NCI-H146 (cell line): ENCODE data around the gene SFRP2.

Experiments used
- DNase-seq: peaks from one replicate; lab custom pipeline; 2025; lab: John Stamatoyannopoulos, UW

SFRP2 gene

DNA sequence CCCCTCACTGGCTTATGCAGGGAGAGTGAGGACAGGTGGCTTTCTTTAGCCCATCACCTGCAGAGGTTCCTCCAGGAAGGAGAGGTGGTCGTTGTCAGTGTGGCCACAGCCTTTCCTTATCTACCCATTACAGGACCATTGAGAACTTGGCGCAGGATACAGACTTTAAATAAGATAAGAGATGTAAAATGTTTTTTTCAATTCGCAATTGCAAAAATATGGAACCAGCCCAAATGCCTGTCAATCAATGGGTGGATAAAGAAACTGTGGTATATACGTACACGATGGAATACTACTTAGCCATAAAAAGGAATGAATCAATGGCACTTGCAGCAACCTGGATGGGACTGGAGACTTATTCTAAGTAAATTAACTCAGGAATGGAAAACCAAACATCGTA is 22.1 kb downstream of the SFRP2 start:
- no peak for DNase-seq

DNA sequence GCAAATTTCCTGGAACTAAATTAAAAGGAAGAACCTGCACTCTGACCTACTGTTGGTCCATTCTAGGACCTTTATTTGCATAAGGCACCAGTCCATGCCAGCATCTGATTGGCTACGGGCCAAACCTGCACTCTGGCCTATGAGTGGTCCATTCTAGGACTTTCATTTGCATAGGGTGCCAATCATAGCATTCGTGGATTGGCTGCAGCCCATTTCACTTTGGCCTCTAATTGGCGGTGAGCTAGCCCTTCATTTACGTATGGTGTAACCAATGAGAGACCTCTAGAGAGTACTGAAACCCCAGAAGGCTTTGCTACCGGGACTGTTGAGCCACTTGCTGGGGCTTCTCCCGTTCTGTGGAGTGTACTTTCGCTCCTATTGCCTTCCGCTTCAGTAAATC is 23.0 kb downstream of the SFRP2 start:
- no peak for DNase-seq

GRCh38 chr4:153764601-153765368 is 24.1 kb downstream of the SFRP2 start:
- DNase-seq, result no peak

GRCh38 chr4:153763404-153763803 is 25.5 kb downstream of the SFRP2 start:
- no peak for DNase-seq

DNA sequence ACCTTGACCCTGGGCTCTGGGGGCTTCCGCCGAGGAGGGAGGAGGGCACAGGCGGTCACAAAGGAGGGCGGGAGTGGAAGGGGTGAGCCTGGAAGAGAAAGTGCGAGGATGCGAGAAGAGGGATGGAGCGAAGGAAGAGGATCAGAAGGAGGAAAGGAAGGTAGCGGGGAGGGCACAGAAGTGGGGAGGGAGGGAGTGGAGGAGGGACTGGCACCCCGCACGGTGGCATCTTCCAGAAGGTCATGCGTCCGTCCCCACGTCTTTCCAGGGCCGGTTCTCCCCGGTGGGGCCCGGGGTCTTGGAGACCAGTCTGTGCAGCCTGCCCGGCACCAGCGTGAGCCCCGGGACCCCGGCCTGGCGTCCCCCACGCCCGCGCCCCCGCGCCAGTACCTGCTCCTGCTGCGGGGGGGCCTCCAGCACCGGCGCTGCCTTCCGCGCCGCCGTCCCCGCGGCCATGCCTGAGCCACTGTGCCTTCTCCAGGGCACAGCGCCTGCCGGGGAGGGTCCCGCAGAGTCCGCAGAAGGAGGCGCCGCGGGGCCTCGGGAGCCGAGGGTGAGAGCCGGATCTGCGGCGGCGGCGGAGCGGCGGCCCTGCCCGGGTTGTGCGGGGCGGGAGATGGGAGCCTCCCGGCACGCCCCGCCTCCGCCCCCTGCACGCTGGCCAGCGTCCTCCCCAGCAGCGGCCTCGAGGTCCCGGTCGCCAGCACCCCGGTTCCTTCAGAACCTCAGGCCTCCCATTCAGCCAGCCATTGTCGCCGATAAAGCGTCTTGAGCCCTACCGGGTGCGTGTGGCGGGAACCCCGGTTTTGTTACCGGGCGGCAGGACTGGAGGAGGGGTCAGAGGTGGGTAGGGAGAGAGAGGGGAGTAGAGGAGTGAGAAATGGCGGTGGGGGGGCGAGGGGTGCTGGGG is 29.2 kb downstream of the SFRP2 start, which contains the start of gene RNF175:
Gene RNF175, minus strand, starts transcription at position 618 of the 910 bp plus-strand sequence. Its CDS starts 162 bp downstream, at position 456.
- peak; percentile 1 for DNase-seq

GRCh38 chr4:153758688-153759406 is 30.0 kb downstream of the SFRP2 start:
- no peak for DNase-seq

- DNase-seq, result no peak
These were observed 30.7 kb downstream of the SFRP2 start for GRCh38 chr4:153758136-153758535.

- DNase-seq, result no peak
These were observed 31.5 kb downstream of the SFRP2 start for GRCh38 chr4:153757407-153757806.

- no peak for DNase-seq
These were observed 33.7 kb downstream of the SFRP2 start for GRCh38 chr4:153755186-153755585.

DNA sequence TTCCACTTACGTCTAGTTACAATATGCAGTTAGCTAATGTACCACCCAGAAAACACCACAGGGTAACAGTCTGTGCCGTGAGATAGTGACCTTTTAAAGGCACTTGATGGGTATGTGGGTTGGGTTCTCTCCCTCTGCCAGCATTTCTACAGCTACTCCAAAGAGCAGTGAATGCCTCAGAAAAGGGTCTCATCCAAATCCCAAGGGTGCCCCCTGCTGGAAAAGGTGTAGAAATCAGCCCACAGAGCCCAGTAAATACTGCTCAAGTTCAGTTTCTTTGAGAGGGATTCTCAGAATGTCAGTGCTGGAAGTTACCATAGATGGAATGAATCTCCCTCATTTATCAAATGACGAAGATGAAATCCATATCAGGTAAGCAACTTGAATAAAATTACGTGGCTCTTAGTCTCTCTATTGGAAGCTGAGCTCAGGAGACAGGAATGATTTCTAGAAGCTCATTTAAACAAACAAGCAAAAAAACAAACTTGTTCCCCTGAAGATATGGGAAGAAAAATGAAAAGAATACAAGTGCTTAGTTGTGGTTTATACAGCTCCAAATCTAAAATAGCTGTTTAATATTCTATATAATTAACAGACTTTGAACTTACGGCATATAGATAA is 38.6 kb downstream of the SFRP2 start:
- DNase-seq, result peak; percentile 58

DNA sequence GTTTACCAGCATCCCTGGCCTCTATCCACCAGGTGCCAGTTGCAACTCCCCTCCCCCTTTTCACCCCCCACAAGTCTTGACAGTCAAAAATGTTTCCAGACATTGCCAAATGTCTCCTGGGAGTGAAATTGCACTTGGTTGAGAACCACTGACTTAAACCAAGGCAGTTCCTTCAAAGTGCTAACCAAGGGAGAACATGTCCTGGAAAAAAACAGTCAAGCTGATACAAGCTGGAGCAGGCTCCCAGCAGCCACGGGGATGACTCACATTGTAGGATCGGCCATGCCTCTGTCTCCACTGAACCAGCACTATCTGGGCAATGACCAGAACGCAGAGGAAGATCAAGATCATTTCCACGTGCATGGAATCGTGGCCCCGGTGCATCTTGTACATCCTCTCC is 40.5 kb downstream of the SFRP2 start:
- no peak for DNase-seq

DNA sequence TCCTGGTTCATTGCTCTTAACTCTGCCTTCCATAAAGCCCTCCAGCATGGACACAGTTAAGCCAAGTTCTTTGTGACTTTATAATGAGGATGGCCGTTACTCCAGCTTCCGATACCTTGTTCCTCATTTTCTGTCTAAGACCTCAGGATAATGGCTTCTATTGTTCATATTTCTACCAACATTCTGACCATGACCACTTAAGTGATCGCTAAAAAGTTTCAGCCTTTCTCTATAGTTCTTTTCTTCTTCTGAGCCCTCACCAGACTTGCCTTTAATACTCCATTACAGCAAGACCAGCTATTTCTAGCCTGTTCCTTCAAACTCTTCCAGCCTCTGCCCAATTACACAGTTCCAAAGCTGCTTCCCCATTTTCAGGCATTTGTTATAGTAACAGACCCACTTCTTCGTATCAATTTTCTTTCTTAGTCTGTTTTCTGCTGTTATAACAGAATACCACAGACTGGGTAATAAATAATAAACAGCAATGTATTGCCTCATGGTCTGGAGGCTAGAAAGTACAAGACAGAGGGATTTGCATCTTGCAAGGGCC is 41.4 kb downstream of the SFRP2 start:
- DNase-seq, result no peak

DNA sequence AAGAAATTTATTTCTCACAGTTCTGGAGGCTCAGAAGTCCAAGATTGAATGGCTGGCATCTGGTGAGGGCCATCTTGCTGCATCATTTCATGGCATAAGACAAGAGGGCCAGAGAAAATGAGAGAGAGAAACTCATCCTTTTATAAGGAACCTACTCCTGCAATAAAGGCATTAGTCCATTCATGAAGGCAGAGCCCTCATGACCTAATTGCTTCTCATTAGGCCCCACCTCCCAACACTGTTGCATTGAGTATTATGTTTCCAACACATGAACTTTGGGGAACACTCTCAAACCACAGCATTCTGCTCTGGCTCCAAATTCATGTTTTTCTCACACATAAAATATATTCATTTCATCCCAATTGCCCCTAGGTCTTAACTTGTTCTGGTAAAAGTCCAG is 43.2 kb downstream of the SFRP2 start:
- DNase-seq, result no peak

DNA sequence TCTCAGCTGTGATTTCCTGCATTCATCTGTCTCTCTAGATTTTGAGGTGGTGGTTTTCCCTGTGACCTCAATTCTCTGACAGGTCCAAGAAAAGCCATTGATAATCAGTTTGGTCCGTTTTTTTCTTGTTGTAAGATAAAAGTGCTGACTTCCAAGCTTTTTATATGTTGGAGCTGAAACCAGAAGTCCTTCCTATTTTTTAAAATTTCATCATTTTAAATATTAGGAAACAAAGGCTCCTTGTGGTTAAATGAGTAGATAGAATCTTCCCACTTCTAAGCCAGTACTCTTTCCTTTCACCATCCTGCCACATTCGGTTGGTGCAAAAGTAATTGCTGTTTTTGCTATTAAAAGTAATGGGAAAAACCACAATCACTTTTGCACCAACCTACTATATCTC is 47.3 kb downstream of the SFRP2 start:
- no peak for DNase-seq

DNA sequence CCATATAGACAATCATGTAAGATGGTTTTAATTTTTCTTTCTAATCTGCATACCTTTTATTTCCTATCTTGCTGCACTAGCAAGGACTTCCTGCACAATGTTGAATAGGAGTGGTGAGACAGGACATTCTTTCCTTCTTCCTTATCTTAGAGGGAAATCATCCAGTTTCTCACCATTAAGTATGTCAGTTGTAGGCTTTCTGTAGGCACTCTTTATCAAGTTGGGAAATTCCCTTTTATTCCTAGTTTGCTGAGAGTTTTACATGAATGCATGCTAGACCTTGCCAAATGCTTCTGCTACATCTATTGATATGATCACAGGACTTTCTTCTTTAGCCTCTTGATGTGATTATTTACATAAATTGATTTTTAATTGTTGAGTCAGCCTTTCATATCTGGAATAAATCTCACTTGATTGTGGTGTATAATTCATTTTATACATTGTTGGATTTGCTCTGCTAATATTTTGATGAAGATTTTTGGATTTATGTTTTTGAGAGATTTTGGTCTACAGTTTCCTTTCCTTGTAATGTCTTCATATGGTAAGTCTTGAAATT is 52.9 kb downstream of the SFRP2 start:
- no peak for DNase-seq

- DNase-seq, result no peak
These were observed 55.0 kb downstream of the SFRP2 start for GRCh38 chr4:153733751-153734448.

DNA sequence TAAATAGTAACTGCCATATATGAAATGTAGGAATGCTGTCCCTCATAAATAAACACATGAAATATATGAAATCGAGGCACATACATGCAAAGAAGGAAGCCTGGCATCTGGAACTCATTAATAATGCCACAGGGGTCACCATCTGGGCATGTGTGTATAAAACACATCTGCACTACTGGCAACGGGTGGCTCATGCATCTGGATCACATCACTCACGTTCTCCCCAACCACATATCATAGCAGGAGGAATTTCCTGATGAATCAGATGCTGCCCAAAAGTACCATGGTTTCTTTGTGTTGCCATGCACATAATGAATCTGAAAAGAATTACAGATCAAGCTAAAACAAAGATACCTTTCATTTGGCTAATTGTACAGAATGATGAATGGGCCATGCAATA is 57.6 kb downstream of the SFRP2 start:
- DNase-seq, result no peak
